Cardiac septum (tissue), 1 donor: Measurements from ENCODE around the gene NUP133. TPM values are rescaled to one million over a fixed set of nuclear protein-coding genes. Genes with fewer than 3 reads are reported as not detected.
"Not testable (repeated sequence)": the region's sequence is repeated elsewhere in the genome, so short reads cannot be mapped to it uniquely, and the experiment has no call there.

Experiments
- DNase-seq: peaks from one replicate; pipeline ENCODE4 v3.0.0-alpha.2; 2020; ENCODE audit warnings: low spot score
- intact Hi-C: fragments of 100-400 bp; cut with DNase I; formaldehyde crosslinking; loops from one replicate; pipeline ENCODE4 v1.14.0; 2022
- total RNA-seq: library from RNA; stranded (reverse); fragmentation: NEBNext Ultra II Directional; extraction: Animal tissue kit (Norgen Biotek cat#: 25700); gene quantifications from one replicate; pipeline ENCODE4 v1.2.1, GENCODE V29; 2021
- donor health status: DM: no; HTN: no; CAD: no.

The NUP133 gene
- total RNA-seq, 1 donor from 2014 or later = 24.5 TPM

DNA sequence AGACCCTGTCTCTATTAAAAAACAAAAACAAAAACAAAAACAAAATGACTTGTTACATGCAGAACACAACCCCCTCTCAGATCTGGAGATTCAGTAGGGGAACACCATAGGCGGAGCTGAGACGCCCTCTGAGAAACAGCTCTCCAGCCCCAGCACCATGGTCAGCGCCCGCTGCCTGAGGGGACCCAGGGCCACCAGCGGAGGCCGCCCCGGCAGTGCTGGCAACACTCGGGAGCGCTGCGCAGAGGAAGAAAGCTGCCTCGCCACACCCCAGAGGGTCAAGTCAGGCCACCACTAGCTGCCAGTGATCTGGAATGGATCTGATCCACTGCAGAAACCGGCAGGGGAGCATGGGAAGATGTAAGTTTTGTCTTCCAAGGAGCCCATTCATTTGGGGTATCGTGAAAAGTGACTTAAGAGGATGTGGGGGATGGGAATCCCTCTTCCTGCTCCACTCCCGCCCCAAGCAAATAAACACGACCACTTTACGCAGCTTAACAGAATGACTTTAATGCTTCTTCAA is 77.3 kb downstream of the NUP133 start:
- intact Hi-C loops = loop anchor here (1.0 kb wide), 1 partner anchor 20 kb away; no protein-coding TSS in a partner anchor

DNA sequence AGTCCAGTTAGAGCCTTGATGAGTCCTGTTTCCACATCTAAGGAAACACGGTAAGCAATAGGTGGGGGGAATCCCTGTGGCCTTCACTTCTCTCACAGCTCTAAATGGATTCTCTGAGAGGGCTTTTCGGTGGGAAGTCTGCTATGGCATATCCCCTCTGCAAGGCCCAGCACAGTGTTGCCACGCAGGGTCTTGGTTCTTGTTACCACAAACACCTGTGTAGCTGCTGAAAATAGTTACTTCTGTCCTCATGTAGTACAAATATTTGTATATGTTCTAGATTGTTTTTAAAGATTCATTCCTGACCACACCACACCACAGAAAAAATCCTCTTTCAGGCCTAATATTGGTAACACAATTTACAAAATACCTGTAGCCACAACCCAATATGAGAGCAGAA is 79.9 kb downstream of the NUP133 start:
- no peak for DNase-seq
- intact Hi-C loops = no loop called here

More for the DNA sequence above, 77.3 kb downstream of the NUP133 start:
- no peak for DNase-seq

DNA sequence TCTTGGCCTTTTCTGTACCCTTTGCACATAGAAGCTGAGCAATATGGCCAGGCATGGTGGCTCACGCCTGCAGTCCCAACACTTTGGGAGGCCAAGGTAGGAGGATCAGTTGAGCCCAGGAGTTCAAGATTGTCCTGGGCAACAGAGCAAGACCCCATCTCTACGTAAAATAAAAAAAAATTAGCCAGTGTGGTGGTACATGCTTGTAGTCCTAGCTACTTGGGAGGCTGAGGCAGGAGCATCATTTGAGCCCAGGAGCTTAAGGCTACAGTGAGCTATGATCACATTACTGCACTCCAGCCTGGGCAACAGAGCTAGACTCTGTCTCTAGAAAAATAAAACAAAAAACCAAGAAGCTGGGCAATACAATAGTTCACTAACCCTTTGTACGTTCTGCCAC is 80.6 kb downstream of the NUP133 start:
- intact Hi-C loops = loop anchor here (2.0 kb wide), 1 partner anchor 57 kb away; no protein-coding TSS in a partner anchor
- no peak for DNase-seq

DNA sequence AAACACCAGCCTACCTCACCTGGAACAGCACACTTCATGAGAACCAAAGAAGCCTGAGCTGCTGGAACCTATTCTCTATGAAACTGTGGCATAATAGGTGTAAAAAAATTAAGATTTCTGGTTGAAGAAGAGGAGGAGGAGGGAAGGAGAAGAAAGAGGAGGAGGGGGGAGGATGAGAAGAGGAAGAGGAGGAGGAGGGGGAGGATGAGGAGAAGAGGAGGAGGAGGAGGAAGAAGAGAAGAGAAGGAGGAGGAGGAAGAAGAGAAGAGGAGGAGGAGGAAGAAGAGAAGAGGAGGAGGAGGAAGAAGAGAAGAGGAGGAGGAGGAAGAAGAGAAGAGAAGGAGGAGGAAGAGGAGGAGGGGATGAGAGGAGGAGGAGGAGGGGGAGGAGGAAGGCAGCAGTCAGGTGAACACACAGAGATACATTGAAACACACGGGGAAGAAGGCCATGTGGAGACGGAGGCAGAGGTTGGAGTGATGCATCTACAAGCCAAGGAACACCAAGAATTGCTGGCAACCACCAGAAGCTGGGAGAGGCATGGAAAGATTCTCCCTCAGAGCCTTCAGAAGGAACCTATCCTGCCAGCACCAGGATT is 82.5 kb downstream of the NUP133 start:
- no peak for DNase-seq
- intact Hi-C loops = loop anchor here (2.0 kb wide), 1 partner anchor 55 kb away; no protein-coding TSS in a partner anchor

- intact Hi-C loops = no loop called here
- DNase-seq = no peak
These were observed 87.4 kb downstream of the NUP133 start for GRCh38 chr1:229420765-229421164.

DNA sequence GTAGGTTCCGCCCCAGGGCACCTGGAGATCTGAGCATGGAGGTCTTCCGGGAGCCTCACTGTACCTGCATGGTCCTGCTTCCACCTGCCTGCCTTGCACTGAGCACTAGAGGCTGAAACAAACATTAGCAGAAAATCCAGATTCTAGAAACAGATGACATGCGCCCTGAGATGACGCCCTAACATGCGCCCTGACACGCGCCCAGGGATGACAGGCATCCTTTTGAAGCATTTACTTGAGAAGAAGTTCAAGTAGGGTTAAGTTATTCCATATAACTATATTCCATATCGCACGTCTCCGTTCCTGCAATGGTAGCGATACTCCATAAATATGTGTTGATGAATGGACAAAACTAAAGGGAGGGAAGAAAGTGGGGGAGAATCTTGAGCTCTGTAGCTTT is 87.9 kb downstream of the NUP133 start:
- DNase-seq = no peak
- intact Hi-C loops = no loop called here

GRCh38 chr1:229418586-229418985 is 89.6 kb downstream of the NUP133 start:
- DNase-seq, intact Hi-C loops: not testable (repeated sequence)

- DNase-seq, intact Hi-C loops: not testable (repeated sequence)
These were observed 95.3 kb downstream of the NUP133 start for GRCh38 chr1:229412810-229413209.

DNA sequence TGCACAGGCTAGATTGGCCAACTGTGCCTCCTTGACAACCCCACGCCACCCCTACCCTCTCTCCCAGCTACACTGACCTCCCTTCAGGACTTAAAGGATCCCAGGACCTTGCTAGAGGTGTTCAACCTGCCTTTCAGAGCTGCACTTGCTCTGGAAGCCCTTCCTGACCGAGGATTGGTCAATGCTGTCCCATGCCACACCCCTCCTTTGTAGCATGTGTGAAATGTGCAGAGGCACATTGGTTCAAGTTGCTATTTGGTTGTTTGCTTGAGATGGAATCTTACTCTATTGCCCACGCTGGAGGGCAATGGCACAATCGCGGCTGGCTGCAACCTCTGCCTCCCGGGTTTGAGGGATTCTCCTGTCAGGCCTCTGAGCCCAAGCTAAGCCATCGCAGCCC is 96.1 kb downstream of the NUP133 start:
- no peak for DNase-seq
- intact Hi-C loops = no loop called here

DNA sequence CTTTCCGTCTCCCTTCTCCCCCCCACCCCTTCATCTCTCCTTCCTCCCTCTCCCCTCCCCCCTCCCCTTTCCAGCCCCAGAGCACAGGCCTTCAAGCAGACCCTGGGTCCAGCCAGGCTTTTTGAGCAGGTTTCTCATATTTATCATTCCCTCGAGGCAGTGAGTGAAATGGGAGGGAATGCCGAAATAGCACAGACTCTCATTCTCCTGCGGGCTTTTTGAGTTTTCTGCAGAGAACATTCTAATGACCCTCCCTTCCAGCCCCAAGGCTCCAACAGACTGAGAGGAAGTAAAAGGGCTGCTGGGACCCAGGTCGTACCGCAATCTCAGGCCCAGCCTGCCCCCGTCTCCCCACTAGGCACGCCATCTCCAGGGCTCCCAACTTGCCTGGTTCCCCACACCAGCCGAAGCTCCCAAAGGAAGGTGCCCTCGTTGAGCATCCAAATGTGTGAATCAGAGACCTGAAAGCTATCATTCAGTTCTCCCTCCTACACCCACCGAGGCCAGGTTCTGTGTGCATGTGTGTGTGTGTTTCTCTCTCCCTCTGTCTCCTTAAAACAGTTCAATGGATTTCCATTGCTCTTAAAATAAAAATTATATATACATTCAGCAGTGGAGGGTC is 96.6 kb downstream of the NUP133 start:
- no peak for DNase-seq
- intact Hi-C loops = loop anchor here (1.0 kb wide), 1 partner anchor 19 kb away; no protein-coding TSS in a partner anchor

DNA sequence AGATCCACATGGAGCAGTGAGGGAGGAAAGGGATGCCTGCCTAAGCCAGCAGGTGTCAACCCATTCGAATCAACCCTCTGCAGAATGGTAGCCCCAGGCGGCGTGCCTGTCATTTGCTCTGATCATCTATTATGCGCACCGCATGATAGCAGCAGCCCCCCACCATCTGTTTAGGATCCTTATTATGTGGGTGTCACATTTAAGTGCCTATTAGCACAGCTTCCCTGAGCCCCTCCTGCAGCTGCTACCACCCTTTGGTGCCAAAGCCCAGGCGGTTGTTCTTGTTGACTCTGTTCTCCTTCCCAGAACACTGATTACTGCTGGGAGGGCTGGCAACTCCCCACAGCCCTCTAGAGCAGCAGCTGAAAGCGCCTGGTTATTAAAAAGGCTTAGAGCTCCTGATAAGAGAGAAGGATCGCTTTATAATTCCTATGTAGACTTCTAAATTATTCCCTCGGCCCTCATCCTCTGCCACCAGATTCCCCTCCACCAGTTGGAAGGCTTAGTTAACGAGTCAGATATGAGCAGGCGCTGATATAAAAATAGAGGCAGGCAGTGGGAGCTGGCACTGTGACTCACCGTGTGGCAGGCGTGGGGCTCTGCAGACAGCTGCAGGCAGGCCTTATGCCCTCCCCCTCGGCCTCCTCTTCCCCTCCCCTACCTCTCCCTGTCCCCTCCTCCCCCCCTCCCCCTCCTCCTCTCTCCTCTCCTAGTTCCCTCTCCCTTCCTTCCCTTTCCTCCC is 97.3 kb downstream of the NUP133 start:
- intact Hi-C loops = loop anchor here (1.0 kb wide), 1 partner anchor 19 kb away; no protein-coding TSS in a partner anchor
- DNase-seq = peak; percentile 88

DNA sequence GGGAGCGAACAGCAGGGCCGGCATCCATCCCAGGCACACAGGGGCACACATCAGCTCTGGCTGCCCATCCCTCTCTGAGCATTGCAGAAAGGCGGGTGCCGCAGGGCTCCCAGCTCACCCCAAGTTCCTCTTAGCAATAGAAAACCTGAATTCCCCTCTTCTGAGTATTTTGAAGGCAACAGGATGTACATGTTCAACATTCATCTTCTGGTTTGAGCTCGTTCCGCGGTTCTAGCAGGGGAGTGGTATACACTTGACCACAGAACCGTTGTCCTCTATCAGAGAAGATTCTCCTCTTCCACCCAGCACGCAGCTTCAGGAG is 97.8 kb downstream of the NUP133 start:
- DNase-seq = no peak
- intact Hi-C loops = no loop called here

DNA sequence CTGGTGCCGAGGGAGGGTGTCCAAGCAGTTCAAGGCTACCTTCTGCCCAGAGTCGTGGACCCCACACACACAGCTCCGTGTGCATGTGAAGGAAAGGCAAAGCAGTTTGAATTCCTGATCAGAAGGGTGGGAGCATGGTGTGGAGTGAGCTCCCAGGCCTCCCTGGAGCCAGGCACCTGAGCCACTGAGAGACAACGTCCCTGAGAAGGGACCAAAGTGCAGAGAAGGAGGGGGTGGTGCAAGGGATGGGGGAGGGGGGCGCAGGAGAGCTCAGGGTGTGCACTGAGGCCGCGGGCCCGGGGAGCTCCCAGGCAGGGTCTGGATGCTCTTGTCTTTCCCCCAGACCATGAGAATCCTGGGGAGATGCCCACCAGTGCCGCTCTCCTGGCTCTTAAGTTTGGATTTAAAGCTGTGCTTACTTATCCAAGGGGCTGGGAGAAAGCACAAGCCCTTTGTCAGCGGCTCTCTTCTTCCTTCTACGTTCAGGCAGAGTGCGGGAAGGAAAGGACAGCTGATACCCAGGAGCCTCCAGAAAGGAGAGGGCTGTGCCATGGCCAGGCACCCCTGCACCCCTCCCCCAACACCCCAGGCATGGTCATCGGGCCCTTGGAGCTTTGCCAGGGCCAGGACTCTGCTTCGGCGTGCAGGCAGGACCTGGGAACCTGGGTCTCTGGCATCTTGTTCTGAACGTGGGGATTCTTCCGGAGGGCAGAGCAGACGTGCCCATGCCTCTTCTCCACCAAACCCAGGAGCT is 98.3 kb downstream of the NUP133 start:
- intact Hi-C loops = loop anchor here (5.0 kb wide), 1 partner anchor 37 kb away; no protein-coding TSS in a partner anchor
- no peak for DNase-seq

DNA sequence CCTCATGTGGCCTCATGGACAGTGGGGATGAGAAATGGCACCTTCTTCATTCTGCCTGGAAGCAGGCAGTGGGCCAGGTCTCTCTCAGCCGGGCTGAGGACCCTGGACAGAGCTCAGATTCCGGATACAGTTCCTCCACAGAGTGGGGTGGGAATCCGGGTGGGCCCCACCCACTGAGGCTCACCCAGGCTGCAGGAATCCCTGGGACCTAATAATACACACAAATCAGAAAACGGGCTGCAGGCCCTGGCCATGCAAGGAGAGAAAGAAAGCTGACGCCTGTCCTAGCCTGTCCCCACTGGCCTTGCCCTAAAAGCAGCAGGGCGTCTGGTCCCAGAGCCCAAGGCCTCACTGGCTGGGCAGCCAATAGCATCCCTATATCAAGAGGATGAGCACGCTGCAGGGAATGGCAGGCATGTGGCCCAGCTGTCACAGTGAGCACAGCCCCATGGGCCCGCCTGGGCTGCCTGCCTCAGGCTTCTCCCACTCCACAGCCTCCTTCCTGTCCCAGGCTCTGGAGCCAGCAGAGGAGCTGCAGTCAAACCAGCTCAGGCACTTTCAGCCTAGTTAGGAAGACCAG is 99.6 kb downstream of the NUP133 start:
- DNase-seq = peak; percentile 92
- intact Hi-C loops = loop anchor here (1.0 to 5.0 kb wide), 3 partner anchors 26 to 53 kb away; partner anchors contain the start of gene ACTA1

GRCh38 chr1:229407206-229408026 is 100.7 kb downstream of the NUP133 start:
- intact Hi-C loops = loop anchor here (1.0 to 5.0 kb wide), 3 partner anchors 27 to 54 kb away; partner anchors contain the start of gene ACTA1
- no peak for DNase-seq

- no peak for DNase-seq
- intact Hi-C loops = loop anchor here (5.0 kb wide), 1 partner anchor 34 kb away; no protein-coding TSS in a partner anchor
These were observed 101.3 kb downstream of the NUP133 start for GRCh38 chr1:229406798-229407197.

- intact Hi-C loops = no loop called here
- no peak for DNase-seq
These were observed 104.6 kb downstream of the NUP133 start for GRCh38 chr1:229403573-229403972.

DNA sequence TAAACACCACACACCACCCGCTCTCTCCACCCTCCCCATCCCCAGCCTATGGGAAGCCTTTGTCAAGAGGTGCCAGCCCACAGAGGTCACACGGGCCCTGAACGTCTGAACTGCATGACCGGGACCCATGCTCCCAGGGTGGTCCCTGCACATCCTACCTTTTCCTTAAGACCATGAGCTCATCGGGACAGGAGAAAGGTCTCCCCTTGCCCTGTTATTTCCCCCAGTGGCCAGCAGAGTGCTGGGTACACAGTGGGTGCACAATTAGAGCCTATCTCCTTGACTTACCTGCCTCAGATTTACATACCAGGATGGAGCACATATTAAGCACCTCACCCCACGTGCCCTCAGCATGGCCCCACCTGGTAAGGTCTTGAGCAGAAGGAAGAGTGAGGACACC is 105.1 kb downstream of the NUP133 start:
- intact Hi-C loops = no loop called here
- no peak for DNase-seq
